Measurements from ENCODE around the gene MTMR12.
A peak's percentile ranks its signal among the peaks of the same experiment; 100 is the strongest.

MTMR12 gene

DNA sequence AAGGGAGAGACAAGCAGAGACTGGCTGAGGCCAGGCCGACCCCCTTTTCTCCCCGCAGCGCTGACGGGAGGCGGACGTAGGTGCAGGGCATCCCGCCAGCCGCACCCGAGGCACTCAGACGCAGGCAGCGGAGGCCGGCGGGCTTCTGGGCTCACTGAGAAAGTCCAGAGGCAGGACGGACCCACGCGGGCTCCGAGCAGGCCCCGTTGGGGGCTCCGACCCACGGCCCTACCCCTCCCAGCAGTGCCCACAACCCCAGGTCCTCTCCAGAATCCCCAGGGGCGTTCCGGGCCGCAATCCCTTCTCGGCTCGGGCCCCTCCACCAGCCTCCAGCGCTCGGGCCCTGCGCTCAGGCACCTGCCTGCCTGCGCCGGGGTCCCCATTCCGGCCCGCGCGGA lies 543 bp downstream of the MTMR12 start:
- Histone ChIP-seq H3K4me1 (ENCODE audit: control insufficient read depth, insufficient read depth, low read length, poor library complexity, severe bottlenecking) (no peaks in the 10 kb centered on the region), H3K4me3 (ENCODE audit: extremely low read depth, insufficient read depth, low read length, poor library complexity, severe bottlenecking) (peak overlapping the region; percentile 78), H3K9me3 (ENCODE audit: control insufficient read depth, low read length) (no peaks in the 10 kb centered on the region), H3K36me3 (ENCODE audit: control insufficient read depth, insufficient read depth, low read length) (peaks cover 8% of the 10 kb centered on the region), H3K27ac (ENCODE audit: low read depth, low read length, severe bottlenecking) (peak overlapping the region; percentile 77)
- WGBS, 2 experiments (ENCODE audit: insufficient coverage in 2 of 2) = 0 to 1% methylated on average over 20 to 29 of the region's 34 CpGs

- H3K27ac ChIP-seq (ENCODE audit: low read depth, low read length, severe bottlenecking) = no peak overlapping the region
- 22 to 24% methylated on average over 14 to 16 of the region's 16 CpGs for WGBS, 2 experiments (ENCODE audit: insufficient coverage in 2 of 2)
Measured at GRCh38 chr5:32311404-32312196, 1.1 kb downstream of the MTMR12 start.

GRCh38 chr5:32309761-32310160 lies 3.0 kb downstream of the MTMR12 start:
- H3K4me3 ChIP-seq (ENCODE audit: extremely low read depth, insufficient read depth, low read length, poor library complexity, severe bottlenecking) = no peak overlapping the region
- H3K36me3 ChIP-seq (ENCODE audit: control insufficient read depth, insufficient read depth, low read length) = peaks cover 11% of the 10 kb centered on the region
- H3K4me1 ChIP-seq (ENCODE audit: control insufficient read depth, insufficient read depth, low read length, poor library complexity, severe bottlenecking) = no peaks in the 10 kb centered on the region
- H3K9me3 ChIP-seq (ENCODE audit: control insufficient read depth, low read length) = no peaks in the 10 kb centered on the region
- H3K27ac ChIP-seq (ENCODE audit: low read depth, low read length, severe bottlenecking) = no peak overlapping the region
- 83 to 100% methylated on average over 3 to 4 of the region's 6 CpGs for WGBS, 2 experiments (ENCODE audit: insufficient coverage in 2 of 2)

More at GRCh38 chr5:32311404-32312196, 1.1 kb downstream of the MTMR12 start:
- Histone ChIP-seq H3K4me1 (ENCODE audit: control insufficient read depth, insufficient read depth, low read length, poor library complexity, severe bottlenecking) (no peaks in the 10 kb centered on the region), H3K4me3 (ENCODE audit: extremely low read depth, insufficient read depth, low read length, poor library complexity, severe bottlenecking) (peak overlapping the region; percentile 78), H3K36me3 (ENCODE audit: control insufficient read depth, insufficient read depth, low read length) (peaks cover 8% of the 10 kb centered on the region), H3K9me3 (ENCODE audit: control insufficient read depth, low read length) (no peaks in the 10 kb centered on the region)

DNA sequence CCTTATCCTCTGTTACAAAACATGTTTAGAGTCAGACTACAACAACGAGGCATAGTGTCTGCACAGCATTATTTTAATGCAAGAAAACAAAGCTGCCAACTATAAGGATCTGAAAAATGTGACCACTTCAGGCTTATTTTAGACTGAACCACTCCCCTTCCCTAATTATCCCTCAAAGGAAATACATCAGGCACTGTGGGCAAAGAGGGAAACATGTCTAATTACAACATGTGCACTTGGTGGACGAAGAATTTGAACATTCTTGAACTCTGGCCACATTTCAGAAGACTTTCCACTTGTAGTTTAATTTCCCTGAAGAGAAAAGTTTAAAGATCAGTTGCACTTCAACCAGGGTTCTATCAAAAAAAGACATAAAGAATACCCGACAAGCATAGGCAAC lies 3.8 kb downstream of the MTMR12 start:
- Histone ChIP-seq H3K9me3 (ENCODE audit: control insufficient read depth, low read length) (no peaks in the 10 kb centered on the region), H3K27ac (ENCODE audit: low read depth, low read length, severe bottlenecking) (no peak overlapping the region), H3K4me1 (ENCODE audit: control insufficient read depth, insufficient read depth, low read length, poor library complexity, severe bottlenecking) (no peaks in the 10 kb centered on the region), H3K36me3 (ENCODE audit: control insufficient read depth, insufficient read depth, low read length) (peaks cover 11% of the 10 kb centered on the region), H3K4me3 (ENCODE audit: extremely low read depth, insufficient read depth, low read length, poor library complexity, severe bottlenecking) (no peak overlapping the region)
- 100% methylated on average over 2 of the region's 3 CpGs; no CpG with 5 or more reads in 1 of the 2 experiments for WGBS, 2 experiments (ENCODE audit: insufficient coverage in 2 of 2)

- H3K9me3 ChIP-seq (ENCODE audit: control insufficient read depth, low read length) = no peaks in the 10 kb centered on the region
- no peak overlapping the region for H3K27ac ChIP-seq (ENCODE audit: low read depth, low read length, severe bottlenecking)
- no peaks in the 10 kb centered on the region for H3K4me1 ChIP-seq (ENCODE audit: control insufficient read depth, insufficient read depth, low read length, poor library complexity, severe bottlenecking)
- H3K36me3 ChIP-seq (ENCODE audit: control insufficient read depth, insufficient read depth, low read length) = peaks cover 11% of the 10 kb centered on the region
- H3K4me3 ChIP-seq (ENCODE audit: extremely low read depth, insufficient read depth, low read length, poor library complexity, severe bottlenecking) = no peak overlapping the region
- 100% methylated on average over 1 of the region's 4 CpGs; no CpG with 5 or more reads in 1 of the 2 experiments for WGBS, 2 experiments (ENCODE audit: insufficient coverage in 2 of 2)
Measured at GRCh38 chr5:32307769-32308194, 5.0 kb downstream of the MTMR12 start.

- no peak overlapping the region for H3K27ac ChIP-seq (ENCODE audit: low read depth, low read length, severe bottlenecking)
- 90 to 94% methylated on average over 5 of the region's 5 CpGs for WGBS, 2 experiments (ENCODE audit: insufficient coverage in 2 of 2)
- H3K4me1 ChIP-seq (ENCODE audit: control insufficient read depth, insufficient read depth, low read length, poor library complexity, severe bottlenecking) = no peaks in the 10 kb centered on the region
- no peaks in the 10 kb centered on the region for H3K9me3 ChIP-seq (ENCODE audit: control insufficient read depth, low read length)
- H3K36me3 ChIP-seq (ENCODE audit: control insufficient read depth, insufficient read depth, low read length) = peaks cover 3% of the 10 kb centered on the region
- H3K4me3 ChIP-seq (ENCODE audit: extremely low read depth, insufficient read depth, low read length, poor library complexity, severe bottlenecking) = no peak overlapping the region
Measured at GRCh38 chr5:32304622-32305021, 8.1 kb downstream of the MTMR12 start.

DNA sequence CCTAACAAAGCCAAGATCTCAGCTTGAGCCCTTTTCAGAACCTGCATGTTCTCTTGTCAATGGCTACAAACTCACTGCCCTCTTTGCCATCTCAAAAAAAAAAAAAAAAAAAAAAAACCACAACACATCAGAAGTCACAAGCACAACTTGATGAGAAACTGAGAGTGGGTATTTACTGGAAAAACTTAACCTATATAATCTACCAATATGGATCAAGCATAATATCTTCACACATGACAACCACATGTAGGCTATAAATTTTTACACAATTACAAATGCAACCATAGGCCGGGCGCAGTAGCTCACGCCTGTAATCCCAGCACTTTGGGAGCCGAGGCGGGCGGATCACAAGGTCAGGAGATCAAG lies 9.0 kb downstream of the MTMR12 start:
- peaks cover 3% of the 10 kb centered on the region for H3K36me3 ChIP-seq (ENCODE audit: control insufficient read depth, insufficient read depth, low read length)
- 95 to 100% methylated on average over 5 to 6 of the region's 6 CpGs for WGBS, 2 experiments (ENCODE audit: insufficient coverage in 2 of 2)
- H3K4me1 ChIP-seq (ENCODE audit: control insufficient read depth, insufficient read depth, low read length, poor library complexity, severe bottlenecking) = no peaks in the 10 kb centered on the region
- no peaks in the 10 kb centered on the region for H3K9me3 ChIP-seq (ENCODE audit: control insufficient read depth, low read length)
- H3K4me3 ChIP-seq (ENCODE audit: extremely low read depth, insufficient read depth, low read length, poor library complexity, severe bottlenecking) = no peak overlapping the region
- no peak overlapping the region for H3K27ac ChIP-seq (ENCODE audit: low read depth, low read length, severe bottlenecking)

DNA sequence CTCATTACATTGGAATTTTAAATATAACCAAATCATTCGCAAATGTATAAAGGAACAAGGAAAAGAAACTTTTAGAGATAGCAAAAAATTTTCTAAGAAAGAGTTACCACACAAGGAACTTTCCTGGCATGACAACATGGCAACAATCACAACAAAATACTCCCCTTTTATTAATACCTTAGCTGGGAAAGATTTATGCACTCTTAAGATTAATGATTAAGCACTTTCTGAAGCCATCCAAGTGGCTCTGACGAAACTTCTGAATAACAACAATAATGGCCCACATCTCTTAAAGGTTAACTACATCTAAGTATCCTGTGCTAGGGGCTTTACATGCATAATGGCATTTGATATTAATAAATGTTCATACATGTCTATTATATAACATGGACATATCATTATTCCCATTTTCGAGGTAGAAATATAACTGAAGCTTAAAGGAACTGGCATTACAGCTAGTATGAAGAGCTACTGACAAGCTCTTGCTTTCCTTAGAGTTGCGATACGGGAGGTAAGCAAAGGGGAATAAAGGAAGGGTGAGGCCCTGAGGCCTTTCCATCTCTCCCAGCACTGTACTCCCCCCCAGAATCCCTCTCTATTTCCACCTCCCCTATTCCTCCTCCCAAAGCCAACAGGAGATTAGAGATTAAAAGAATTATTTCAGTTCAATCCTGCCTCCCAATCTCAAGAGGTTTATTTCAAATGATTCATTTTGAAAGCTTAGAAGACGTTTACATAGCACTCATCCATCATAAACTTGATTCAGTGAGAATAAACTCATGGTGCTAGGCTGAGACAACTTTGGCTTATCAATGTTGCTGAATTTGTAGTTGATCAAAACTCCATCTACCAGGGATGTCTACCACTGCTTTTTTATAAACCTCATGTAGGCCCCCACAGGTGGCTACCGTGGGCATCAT lies 9.6 kb downstream of the MTMR12 start:
- Histone ChIP-seq H3K4me1 (ENCODE audit: control insufficient read depth, insufficient read depth, low read length, poor library complexity, severe bottlenecking) (no peaks in the 10 kb centered on the region), H3K9me3 (ENCODE audit: control insufficient read depth, low read length) (no peaks in the 10 kb centered on the region), H3K27ac (ENCODE audit: low read depth, low read length, severe bottlenecking) (no peak overlapping the region), H3K36me3 (ENCODE audit: control insufficient read depth, insufficient read depth, low read length) (peaks cover 3% of the 10 kb centered on the region), H3K4me3 (ENCODE audit: extremely low read depth, insufficient read depth, low read length, poor library complexity, severe bottlenecking) (no peak overlapping the region)
- WGBS, 2 experiments (ENCODE audit: insufficient coverage in 2 of 2) = 93% methylated on average over 3 of the region's 7 CpGs; no CpG with 5 or more reads in 1 of the 2 experiments

GRCh38 chr5:32301891-32302290 lies 10.8 kb downstream of the MTMR12 start:
- Histone ChIP-seq H3K27ac (ENCODE audit: low read depth, low read length, severe bottlenecking) (no peak overlapping the region), H3K4me3 (ENCODE audit: extremely low read depth, insufficient read depth, low read length, poor library complexity, severe bottlenecking) (no peak overlapping the region), H3K9me3 (ENCODE audit: control insufficient read depth, low read length) (no peaks in the 10 kb centered on the region), H3K4me1 (ENCODE audit: control insufficient read depth, insufficient read depth, low read length, poor library complexity, severe bottlenecking) (no peaks in the 10 kb centered on the region), H3K36me3 (ENCODE audit: control insufficient read depth, insufficient read depth, low read length) (peaks cover 3% of the 10 kb centered on the region)
- 100% methylated on average over 1 of the region's 2 CpGs; no CpG with 5 or more reads in 1 of the 2 experiments for WGBS, 2 experiments (ENCODE audit: insufficient coverage in 2 of 2)

GRCh38 chr5:32299059-32299677 lies 13.6 kb downstream of the MTMR12 start:
- H3K4me3 ChIP-seq (ENCODE audit: extremely low read depth, insufficient read depth, low read length, poor library complexity, severe bottlenecking) = no peak overlapping the region
- H3K27ac ChIP-seq (ENCODE audit: low read depth, low read length, severe bottlenecking) = no peak overlapping the region
- 83 to 90% methylated on average over 1 to 2 of the region's 4 CpGs for WGBS, 2 experiments (ENCODE audit: insufficient coverage in 2 of 2)
- H3K9me3 ChIP-seq (ENCODE audit: control insufficient read depth, low read length) = no peaks in the 10 kb centered on the region
- no peaks in the 10 kb centered on the region for H3K4me1 ChIP-seq (ENCODE audit: control insufficient read depth, insufficient read depth, low read length, poor library complexity, severe bottlenecking)
- H3K36me3 ChIP-seq (ENCODE audit: control insufficient read depth, insufficient read depth, low read length) = peaks cover 19% of the 10 kb centered on the region
